Hepatocyte (in vitro differentiated cells): ENCODE measurements around the gene ZBTB1. TPM values are rescaled to one million over a fixed set of nuclear protein-coding genes. Genes with fewer than 3 reads are reported as not detected.
A peak's percentile ranks its signal among the peaks of the same experiment; 100 is the strongest.

Experiments used
- DNase-seq: peaks from one replicate; pipeline ENCODE4 v3.0.0-alpha.2; 2016; ENCODE audit warnings: low spot score
- H2AFZ ChIP-seq: fragments of 200-600 bp; sonication (generic); 2 replicates; pipeline ENCODE4 v1.6.0; 2016; ENCODE audit warnings: antibody characterized with exemption, mild to moderate bottlenecking
- H3K27ac ChIP-seq: fragments of 200-600 bp; sonication (generic); 2 replicates; pipeline ENCODE4 v1.5.1; 2016; ENCODE audit warnings: mild to moderate bottlenecking
- H3K27me3 ChIP-seq: fragments of 200-600 bp; sonication (generic); 2 replicates; pipeline ENCODE4 v1.6.1; 2016
- H3K36me3 ChIP-seq: fragments of 200-600 bp; sonication (generic); replicated peaks from 2 replicates; pipeline ENCODE4 v1.5.1; 2016; ENCODE audit warnings: low read depth; ENCODE audit not compliant: insufficient read depth
- H3K4me1 ChIP-seq: fragments of 200-600 bp; sonication (generic); 2 replicates; pipeline ENCODE4 v1.5.1; 2016; ENCODE audit warnings: mild to moderate bottlenecking, moderate library complexity; ENCODE audit not compliant: insufficient read depth
- H3K4me2 ChIP-seq: fragments of 200-600 bp; sonication (generic); 2 replicates; pipeline ENCODE4 v1.6.0; 2016
- H3K4me3 ChIP-seq: fragments of 200-600 bp; sonication (generic); 2 replicates; pipeline ENCODE4 v1.5.1; 2016; ENCODE audit warnings: mild to moderate bottlenecking
- H3K79me2 ChIP-seq: fragments of 200-600 bp; sonication (generic); 2 replicates; pipeline ENCODE4 v1.6.0; 2017; ENCODE audit warnings: mild to moderate bottlenecking
- H3K9me2 ChIP-seq: fragments of 200-600 bp; sonication (generic); replicated peaks from 2 replicates; pipeline ENCODE4 v1.6.0; 2017; ENCODE audit warnings: mild to moderate bottlenecking; ENCODE audit not compliant: insufficient read depth
- H3K9me3 ChIP-seq: fragments of 200-600 bp; sonication (generic); 2 replicates; pipeline ENCODE4 v1.5.1; 2016; ENCODE audit warnings: low read depth, mild to moderate bottlenecking
- H4K20me1 ChIP-seq: fragments of 200-600 bp; sonication (generic); 2 replicates; pipeline ENCODE4 v1.6.0; 2016; ENCODE audit warnings: mild to moderate bottlenecking; ENCODE audit not compliant: insufficient read depth, poor library complexity, severe bottlenecking
- CTCF ChIP-seq: fragments of 200-600 bp; sonication (generic); IDR thresholded peaks from 2 replicates; pipeline ENCODE4 v1.5.1; 2016; ENCODE audit warnings: antibody characterized with exemption, mild to moderate bottlenecking; ENCODE audit not compliant: poor library complexity
- EZH2 ChIP-seq: fragments of 200-600 bp; sonication (generic); IDR thresholded peaks from 2 replicates; pipeline ENCODE4 v1.6.1; 2016; ENCODE audit warnings: antibody characterized with exemption, mild to moderate bottlenecking, borderline replicate concordance
- EZH2phosphoT487 ChIP-seq: fragments of 200-600 bp; sonication (generic); IDR thresholded peaks from one replicate; pipeline ENCODE4 v1.6.1; 2018; ENCODE audit warnings: antibody characterized with exemption, mild to moderate bottlenecking, low read depth, moderate library complexity; ENCODE audit not compliant: unreplicated experiment, severe bottlenecking
- WGBS: methylation state at CpG from one replicate; pipeline ENCODE4 v1.1.6; 2016; ENCODE audit warnings: low lambda C conversion rate; ENCODE audit errors: missing lambda C conversion rate; 5-methylcytosine and 5-hydroxymethylcytosine counted together
- polyA plus RNA-seq: library from polyadenylated mRNA; unstranded; fragments of >200 nt; fragmentation: Nextera tagmentation; extraction: Ambion mirVana; gene quantifications from 2 replicates; pipeline ENCODE4 v1.2.1, GENCODE V29; 2016
- total RNA-seq: library from RNA; depleted of rRNA; stranded (reverse); fragments of >200 nt; gene quantifications from 2 replicates; pipeline ENCODE4 v1.2.3, GENCODE V29; 2014

ZBTB1 gene
- total and polyA plus RNA-seq, 2 experiments from 2014 or later, result 30.3 to 60.4 TPM

GRCh38 chr14:64465831-64466554, 38.6 kb upstream of the ZBTB1 start:
- TF ChIP-seq CTCF, result peak; percentile 30
- no peak for TF ChIP-seq EZH2phosphoT487
- no peak for TF ChIP-seq EZH2
- no peaks in the 10 kb centered on the region for H3K9me3 ChIP-seq
- no peaks in the 10 kb centered on the region for H3K27me3 ChIP-seq
- H3K4me2 ChIP-seq, result peak overlapping the region; percentile 97
- WGBS, result 13% methylated on average over 14 of the region's 15 CpGs
- no peaks in the 10 kb centered on the region for H3K9me2 ChIP-seq
- peaks cover 8% of the 10 kb centered on the region for H3K4me1 ChIP-seq
- peak; percentile 67 for DNase-seq
- H3K36me3 ChIP-seq, result no peaks in the 10 kb centered on the region
- H3K4me3 ChIP-seq, result peak overlapping the region; percentile 86
- H3K27ac ChIP-seq, result peak overlapping the region; percentile 68
- no peaks in the 10 kb centered on the region for H4K20me1 ChIP-seq
- peak overlapping the region; percentile 94 for H2AFZ ChIP-seq
- H3K79me2 ChIP-seq, result peaks cover 2% of the 10 kb centered on the region

- H3K9me3 ChIP-seq, result no peaks in the 10 kb centered on the region
- peak overlapping the region; percentile 97 for H3K4me2 ChIP-seq
- H3K9me2 ChIP-seq, result no peaks in the 10 kb centered on the region
- no peak overlapping the region for H2AFZ ChIP-seq
- DNase-seq, result no peak
- H4K20me1 ChIP-seq, result no peaks in the 10 kb centered on the region
- no peak for TF ChIP-seq CTCF
- no peaks in the 10 kb centered on the region for H3K27me3 ChIP-seq
- no peak overlapping the region for H3K27ac ChIP-seq
- peaks cover 8% of the 10 kb centered on the region for H3K4me1 ChIP-seq
- H3K36me3 ChIP-seq, result no peaks in the 10 kb centered on the region
- no peak overlapping the region for H3K4me3 ChIP-seq
- 67% methylated on average over 3 of the region's 3 CpGs for WGBS
- H3K79me2 ChIP-seq, result peaks cover 2% of the 10 kb centered on the region
Observed at GRCh38 chr14:64467101-64467500, 37.5 kb upstream of the ZBTB1 start.

- Histone ChIP-seq H3K4me3 (no peak overlapping the region), H2AFZ (no peak overlapping the region), H3K79me2 (peaks cover 2% of the 10 kb centered on the region), H3K27ac (peak overlapping the region; percentile 2), H3K36me3 (no peaks in the 10 kb centered on the region), H3K9me3 (no peaks in the 10 kb centered on the region), H3K4me2 (peak overlapping the region; percentile 97), H3K4me1 (peaks cover 8% of the 10 kb centered on the region), H4K20me1 (no peaks in the 10 kb centered on the region), H3K9me2 (no peaks in the 10 kb centered on the region), H3K27me3 (no peaks in the 10 kb centered on the region)
- TF ChIP-seq EZH2, result no peak
- no peak for TF ChIP-seq EZH2phosphoT487
- no peak for TF ChIP-seq CTCF
- no peak for DNase-seq
Observed at GRCh38 chr14:64467566-64467965, 37.0 kb upstream of the ZBTB1 start.

GRCh38 chr14:64468451-64468850, 36.1 kb upstream of the ZBTB1 start:
- TF ChIP-seq CTCF (no peak), EZH2 (no peak), EZH2phosphoT487 (no peak)
- Histone ChIP-seq H3K27me3 (no peaks in the 10 kb centered on the region), H3K36me3 (no peaks in the 10 kb centered on the region), H3K9me2 (no peaks in the 10 kb centered on the region), H3K79me2 (peaks cover 2% of the 10 kb centered on the region), H2AFZ (no peak overlapping the region), H3K27ac (peak overlapping the region; percentile 2), H3K4me3 (no peak overlapping the region), H4K20me1 (no peaks in the 10 kb centered on the region), H3K4me2 (no peak overlapping the region), H3K4me1 (peaks cover 8% of the 10 kb centered on the region), H3K9me3 (no peaks in the 10 kb centered on the region)
- 45% methylated on average over 3 of the region's 3 CpGs for WGBS
- DNase-seq, result no peak
